H9 (cell line): Measurements from ENCODE around the gene ATOSB. TPM values are rescaled to one million over a fixed set of nuclear protein-coding genes. Genes with fewer than 3 reads are reported as not detected.

ENCODE experiments used
- DNase-seq: peaks from one replicate; pipeline ENCODE4 v3.0.0-alpha.2; 2017
- H2AFZ ChIP-seq: one replicate; pipeline ENCODE4 v1.6.1; 2013; ENCODE audit warnings: mild to moderate bottlenecking, low read length, control low read depth, moderate library complexity
- H2AK5ac ChIP-seq: 2 replicates; pipeline ENCODE4 v1.6.1; 2013; ENCODE audit warnings: low read length, control low read depth, mixed read lengths; ENCODE audit not compliant: insufficient read length
- H2BK120ac ChIP-seq: one replicate; pipeline ENCODE4 v1.6.1; 2013; ENCODE audit warnings: low read depth, mild to moderate bottlenecking, low read length, control low read depth, inconsistent platforms; ENCODE audit not compliant: poor library complexity, severe bottlenecking
- H2BK12ac ChIP-seq: 2 replicates; pipeline ENCODE4 v1.6.1; 2013; ENCODE audit warnings: low read length, control low read depth, mixed read lengths, low read depth; ENCODE audit not compliant: insufficient read length
- H2BK15ac ChIP-seq: 2 replicates; pipeline ENCODE4 v1.6.1; 2013; ENCODE audit warnings: low read depth, low read length, control low read depth
- H2BK20ac ChIP-seq: one replicate; pipeline ENCODE4 v1.6.1; 2013; ENCODE audit warnings: low read depth, mild to moderate bottlenecking, low read length, control low read depth, inconsistent platforms; ENCODE audit not compliant: poor library complexity, severe bottlenecking
- H2BK5ac ChIP-seq: 2 replicates; pipeline ENCODE4 v1.6.1; 2013; ENCODE audit warnings: low read length, control low read depth, mixed read lengths; ENCODE audit not compliant: insufficient read length
- H3K14ac ChIP-seq: 2 replicates; pipeline ENCODE4 v1.6.1; 2013; ENCODE audit warnings: low read length, control low read depth; ENCODE audit not compliant: insufficient read depth
- H3K18ac ChIP-seq: 2 replicates; pipeline ENCODE4 v1.6.1; 2013; ENCODE audit warnings: low read depth, mild to moderate bottlenecking, mixed read lengths, low read length, control low read depth; ENCODE audit not compliant: insufficient read length
- H3K23ac ChIP-seq: 2 replicates; pipeline ENCODE4 v1.6.1; 2013; ENCODE audit warnings: low read length, control low read depth, mixed read lengths, low read depth; ENCODE audit not compliant: insufficient read length
- H3K23me2 ChIP-seq: 2 replicates; pipeline ENCODE4 v1.6.1; 2013; ENCODE audit warnings: low read depth, mild to moderate bottlenecking, mixed read lengths, low read length, control low read depth; ENCODE audit not compliant: insufficient read length, poor library complexity, severe bottlenecking
- H3K27ac ChIP-seq: 2 replicates; pipeline ENCODE4 v1.5.1; 2013; ENCODE audit warnings: low read length, control low read depth, mixed read lengths, low read depth; ENCODE audit not compliant: insufficient read length
- H3K27me3 ChIP-seq: 2 replicates; pipeline ENCODE4 v1.6.1; 2013; ENCODE audit warnings: low read length, control low read depth, inconsistent platforms; ENCODE audit not compliant: insufficient read depth
- H3K4ac ChIP-seq: 2 replicates; pipeline ENCODE4 v1.6.1; 2013; ENCODE audit warnings: low read depth, mild to moderate bottlenecking, control low read depth, inconsistent platforms, low read length, moderate library complexity
- H3K4me1 ChIP-seq: 2 replicates; pipeline ENCODE4 v1.6.1; 2013; ENCODE audit warnings: low read length, control low read depth, inconsistent platforms; ENCODE audit not compliant: insufficient read depth
- H3K4me2 ChIP-seq: 2 replicates; pipeline ENCODE4 v1.6.1; 2013; ENCODE audit warnings: low read length, control low read depth, mixed read lengths; ENCODE audit not compliant: insufficient read length, insufficient read depth
- H3K56ac ChIP-seq: 2 replicates; pipeline ENCODE4 v1.6.1; 2013; ENCODE audit warnings: low read depth, mild to moderate bottlenecking, mixed read lengths, low read length, control low read depth; ENCODE audit not compliant: insufficient read length
- H3K79me1 ChIP-seq: 2 replicates; pipeline ENCODE4 v1.6.1; 2013; ENCODE audit warnings: low read depth, mild to moderate bottlenecking, moderate library complexity, low read length, control low read depth, inconsistent platforms; ENCODE audit not compliant: insufficient read depth, poor library complexity, severe bottlenecking
- H3K79me2 ChIP-seq: 2 replicates; pipeline ENCODE4 v1.6.1; 2013; ENCODE audit warnings: low read length, control low read depth, inconsistent platforms; ENCODE audit not compliant: insufficient read depth
- H3K9ac ChIP-seq: 2 replicates; pipeline ENCODE4 v1.6.1; 2013; ENCODE audit warnings: low read length, control low read depth, mixed read lengths; ENCODE audit not compliant: insufficient read length; ENCODE audit errors: extremely low read depth
- H3K9me3 ChIP-seq: one replicate; pipeline ENCODE4 v1.6.1; 2013; ENCODE audit warnings: low read depth, low read length, inconsistent platforms; ENCODE audit not compliant: control insufficient read depth
- H3T11ph ChIP-seq: one replicate; pipeline ENCODE4 v1.6.1; 2013; ENCODE audit warnings: mild to moderate bottlenecking, low read length, control low read depth, inconsistent platforms
- H4K20me1 ChIP-seq: one replicate; pipeline ENCODE4 v1.6.1; 2013; ENCODE audit not compliant: control insufficient read depth, insufficient read length, insufficient read depth
- H4K5ac ChIP-seq: 2 replicates; pipeline ENCODE4 v1.6.1; 2013; ENCODE audit warnings: low read depth, mild to moderate bottlenecking, mixed read lengths, low read length, control low read depth; ENCODE audit not compliant: insufficient read length
- H4K8ac ChIP-seq: replicated peaks from 2 replicates; pipeline ENCODE4 v1.6.1; 2013; ENCODE audit warnings: low read length, control low read depth, mixed read lengths, low read depth; ENCODE audit not compliant: insufficient read length
- H4K91ac ChIP-seq: 2 replicates; pipeline ENCODE4 v1.6.1; 2013; ENCODE audit warnings: low read depth, mild to moderate bottlenecking, moderate library complexity, mixed read lengths, low read length, control low read depth; ENCODE audit not compliant: insufficient read length
- H3K27ac Mint-ChIP-seq, 3 experiments: 2 replicates in 2 of 3; 3 replicates in 1 of 3; pipeline ENCODE4 v1.8.0; 2020 to 2021; ENCODE audit warnings: mixed read lengths in 3 of 3, mild to moderate bottlenecking in 1 of 3, moderate library complexity in 1 of 3
- H3K27me3 Mint-ChIP-seq: 2 replicates; pipeline ENCODE4 v1.8.0; 2021; ENCODE audit warnings: low read depth, mild to moderate bottlenecking, moderate library complexity, mixed read lengths
- H3K36me3 Mint-ChIP-seq, 3 experiments: 2 replicates in 2 of 3; 3 replicates in 1 of 3; pipeline ENCODE4 v1.8.0; 2020 to 2021; ENCODE audit warnings: low read depth in 3 of 3, mixed read lengths in 3 of 3; ENCODE audit not compliant: insufficient read depth in 1 of 3
- H3K4me1 Mint-ChIP-seq, 2 experiments: 2 replicates each; pipeline ENCODE4 v1.8.0; 2020; ENCODE audit warnings: mixed read lengths in 2 of 2
- H3K4me3 Mint-ChIP-seq, 2 experiments: 2 replicates in 1 of 2; 3 replicates in 1 of 2; pipeline ENCODE4 v1.8.0; 2020 to 2021; ENCODE audit warnings: mild to moderate bottlenecking in 2 of 2, mixed read lengths in 2 of 2, moderate library complexity in 1 of 2
- H3K9me3 Mint-ChIP-seq, 2 experiments: 2 replicates in 1 of 2; 3 replicates in 1 of 2; pipeline ENCODE4 v1.8.0; 2020; ENCODE audit warnings: mild to moderate bottlenecking in 2 of 2, mixed read lengths in 2 of 2, moderate library complexity in 1 of 2
- WGBS: extraction: QIAGEN DNeasy Blood & Tissue Kit; methylation state at CpG from one replicate; pipeline ENCODE4 v1.1.7; 2013; ENCODE audit warnings: missing lambda C conversion rate, low lambda C conversion rate, mixed read lengths; ENCODE audit not compliant: insufficient read length; ENCODE audit errors: extremely low coverage; 5-methylcytosine and 5-hydroxymethylcytosine counted together
- total RNA-seq: library from RNA; stranded (reverse); gene quantifications from 2 replicates; pipeline ENCODE4 v1.2.1, GENCODE V29; 2021
- TF ChIP-seq, protein P1 (sequence below): fragments of 200-600 bp; sonication (generic); conservative IDR thresholded peaks from 3 replicates; pipeline ENCODE4 v1.8.0; 2021; ENCODE audit warnings: antibody characterized with exemption, mild to moderate bottlenecking

ATOSB gene
- total RNA-seq, 1 experiment from 2014 or later: 5.6 TPM

DNA sequence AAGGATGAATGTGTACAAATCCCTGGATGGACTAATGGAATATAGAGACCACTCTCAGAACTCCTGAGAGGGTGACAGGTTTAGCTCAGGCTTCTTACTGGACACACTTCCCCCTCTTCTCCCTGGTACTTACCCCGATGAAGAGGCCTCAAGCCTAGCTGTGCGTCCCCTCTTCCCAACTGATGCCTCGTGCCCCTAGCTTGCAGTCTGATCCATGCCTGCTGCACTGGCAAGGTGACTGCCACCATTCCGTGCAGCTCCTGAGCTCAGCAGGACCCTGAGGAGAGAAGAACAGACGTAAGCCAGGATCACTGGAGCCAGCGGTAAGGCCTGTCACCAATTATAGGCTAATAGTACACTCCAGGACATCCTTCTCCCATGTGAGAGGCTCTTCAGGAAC is 7.2 kb downstream of the ATOSB start:
- Histone ChIP-seq H3K23ac (no peak overlapping the region), H3K4me1 (no peaks in the 10 kb centered on the region), H3K4ac (no peak overlapping the region), H3K9me3 (no peaks in the 10 kb centered on the region), H2BK120ac (no peak overlapping the region), H3K79me2 (no peaks in the 10 kb centered on the region), H4K5ac (no peak overlapping the region), H3T11ph (no peak overlapping the region), H3K4me2 (no peak overlapping the region), H2AK5ac (no peak overlapping the region), H3K18ac (no peak overlapping the region), H3K56ac (no peak overlapping the region), H3K27me3 (no peaks in the 10 kb centered on the region), H2BK5ac (no peak overlapping the region), H4K8ac (no peak overlapping the region), H3K79me1 (no peaks in the 10 kb centered on the region), H4K91ac (no peak overlapping the region), H3K14ac (no peak overlapping the region), H2BK20ac (no peak overlapping the region), H2BK12ac (no peak overlapping the region), H2AFZ (no peak overlapping the region), H4K20me1 (no peaks in the 10 kb centered on the region), H3K9ac (no peak overlapping the region), H3K27ac (no peak overlapping the region), H2BK15ac (no peak overlapping the region), H3K23me2 (peaks cover 7% of the 10 kb centered on the region)
- no peak overlapping the region for H3K27ac Mint-ChIP-seq
- TF ChIP-seq, protein P1, sequence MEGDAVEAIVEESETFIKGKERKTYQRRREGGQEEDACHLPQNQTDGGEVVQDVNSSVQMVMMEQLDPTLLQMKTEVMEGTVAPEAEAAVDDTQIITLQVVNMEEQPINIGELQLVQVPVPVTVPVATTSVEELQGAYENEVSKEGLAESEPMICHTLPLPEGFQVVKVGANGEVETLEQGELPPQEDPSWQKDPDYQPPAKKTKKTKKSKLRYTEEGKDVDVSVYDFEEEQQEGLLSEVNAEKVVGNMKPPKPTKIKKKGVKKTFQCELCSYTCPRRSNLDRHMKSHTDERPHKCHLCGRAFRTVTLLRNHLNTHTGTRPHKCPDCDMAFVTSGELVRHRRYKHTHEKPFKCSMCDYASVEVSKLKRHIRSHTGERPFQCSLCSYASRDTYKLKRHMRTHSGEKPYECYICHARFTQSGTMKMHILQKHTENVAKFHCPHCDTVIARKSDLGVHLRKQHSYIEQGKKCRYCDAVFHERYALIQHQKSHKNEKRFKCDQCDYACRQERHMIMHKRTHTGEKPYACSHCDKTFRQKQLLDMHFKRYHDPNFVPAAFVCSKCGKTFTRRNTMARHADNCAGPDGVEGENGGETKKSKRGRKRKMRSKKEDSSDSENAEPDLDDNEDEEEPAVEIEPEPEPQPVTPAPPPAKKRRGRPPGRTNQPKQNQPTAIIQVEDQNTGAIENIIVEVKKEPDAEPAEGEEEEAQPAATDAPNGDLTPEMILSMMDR: no peak
- no peak for DNase-seq
- H3K4me3 Mint-ChIP-seq: no peak overlapping the region; a peak in 1 of 5 replicates
- H3K27me3 Mint-ChIP-seq: no peaks in the 10 kb centered on the region
- WGBS: no CpG with 5 or more reads among the region's 6 CpGs
- H3K9me3 Mint-ChIP-seq: no peaks in the 10 kb centered on the region
- H3K4me1 Mint-ChIP-seq: peaks cover 21 to 28% of the 10 kb centered on the region in 2 experiments
- H3K36me3 Mint-ChIP-seq: peaks cover 2 to 18% (median 12%) of the 10 kb centered on the region in 3 experiments; a peak in 5 of 7 replicates
